Small intestine (tissue), 7 donors: ENCODE measurements around the gene DAGLA. TPM values are rescaled to one million over a fixed set of nuclear protein-coding genes. Genes with fewer than 3 reads are reported as not detected.

Experiments
- DNase-seq, 2 donors: peaks; one replicate each; pipeline versions ENCODE4 v3.0.0 to v3.0.0-alpha.2; 2013
- FAIRE-seq: peaks from 2 replicates; lab custom pipeline; 2012; peaks lifted over from hg19 to GRCh38; lab: Jason Lieb, UNC
- H3K27ac ChIP-seq, 3 donors: one replicate each; pipeline ENCODE4 v1.5.1; 2013; ENCODE audit warnings: low read length in 2 of 3, mild to moderate bottlenecking in 2 of 3, control low read depth in 1 of 3, inconsistent platforms in 1 of 3, low read depth in 1 of 3, moderate library complexity in 1 of 3
- H3K27me3 ChIP-seq, 3 donors: one replicate each; pipeline ENCODE4 v1.6.1; 2013; ENCODE audit warnings: low read length in 3 of 3, inconsistent platforms in 1 of 3; ENCODE audit not compliant: control insufficient read depth in 3 of 3, insufficient read depth in 3 of 3
- H3K36me3 ChIP-seq, 3 donors: one replicate each; pipeline ENCODE4 v1.6.1; 2013; ENCODE audit warnings: low read length in 3 of 3, inconsistent platforms in 1 of 3, low read depth in 1 of 3, mild to moderate bottlenecking in 1 of 3, moderate library complexity in 1 of 3; ENCODE audit not compliant: control insufficient read depth in 3 of 3, insufficient read depth in 2 of 3
- H3K4me1 ChIP-seq, 3 donors: one replicate each; pipeline ENCODE4 v1.6.1; 2013; ENCODE audit warnings: low read length in 2 of 3, inconsistent platforms in 1 of 3, low read depth in 1 of 3, mild to moderate bottlenecking in 1 of 3, moderate library complexity in 1 of 3; ENCODE audit not compliant: control insufficient read depth in 3 of 3, insufficient read depth in 2 of 3
- H3K4me3 ChIP-seq, 3 donors: one replicate each; pipeline ENCODE4 v1.5.1; 2013; ENCODE audit warnings: low read length in 3 of 3, control low read depth in 1 of 3, inconsistent platforms in 1 of 3, low read depth in 1 of 3, mild to moderate bottlenecking in 1 of 3, moderate library complexity in 1 of 3
- H3K9me3 ChIP-seq, 2 donors: one replicate each; pipeline ENCODE4 v1.6.1; 2013; ENCODE audit warnings: low read depth in 1 of 2, low read length in 1 of 2; ENCODE audit not compliant: control insufficient read depth in 2 of 2, insufficient read depth in 1 of 2
- WGBS, 3 donors: extraction: QIAGEN DNeasy Blood & Tissue Kit; methylation state at CpG; one replicate each; pipeline ENCODE4 v1.1.7; 2013; 5-methylcytosine and 5-hydroxymethylcytosine counted together
- polyA plus RNA-seq, 4 donors: library from polyadenylated mRNA; stranded (reverse) in 3 of 4; unstranded in 1 of 4; fragments of 200-250 nt in 3 of 4; fragments of 120-200 nt in 1 of 4; gene quantifications; one replicate each; pipeline versions ENCODE4 v1.2.1 to v1.2.3, GENCODE V29; 2013
- donor health status: healthy with polysubstance abuse.
- donor health status: control.
- donor health status: control.
- donor health status: Bipolar disorder and iron deficiency.
- donor health status: healthy.

DAGLA gene
- polyA plus RNA-seq, 4 donors: 0.22 to 14.9 (median 3.8) TPM

GRCh38 chr11:61747192-61747966 lies 67.2 kb downstream of the DAGLA start:
- H3K4me1 ChIP-seq: peaks cover 0 to 25% (median 0%) of the 10 kb centered on the region in 3 donors
- H3K27me3 ChIP-seq: no peaks in the 10 kb centered on the region
- peak; percentile 78 to 83 for DNase-seq
- 23 to 62% (median 39%) methylated on average over 19 of the region's 19 CpGs for WGBS, 3 donors
- no peaks in the 10 kb centered on the region for H3K9me3 ChIP-seq
- H3K36me3 ChIP-seq: peaks cover 0 to 37% (median 4%) of the 10 kb centered on the region in 3 donors
- FAIRE-seq: no peak
- peak overlapping the region in 1 of 3 donors; percentile 23 for H3K27ac ChIP-seq
- no peak overlapping the region for H3K4me3 ChIP-seq

GRCh38 chr11:61747967-61748285 lies 67.7 kb downstream of the DAGLA start:
- 11 to 43% (median 11%) methylated on average over 3 of the region's 3 CpGs for WGBS, 3 donors
- Histone ChIP-seq H3K4me1 (peaks cover 0 to 25% (median 0%) of the 10 kb centered on the region in 3 donors), H3K4me3 (no peak overlapping the region), H3K27ac (no peak overlapping the region), H3K27me3 (no peaks in the 10 kb centered on the region), H3K36me3 (peaks cover 0 to 32% (median 2%) of the 10 kb centered on the region in 3 donors), H3K9me3 (no peaks in the 10 kb centered on the region)
- no peak for FAIRE-seq
- DNase-seq: no peak

DNA sequence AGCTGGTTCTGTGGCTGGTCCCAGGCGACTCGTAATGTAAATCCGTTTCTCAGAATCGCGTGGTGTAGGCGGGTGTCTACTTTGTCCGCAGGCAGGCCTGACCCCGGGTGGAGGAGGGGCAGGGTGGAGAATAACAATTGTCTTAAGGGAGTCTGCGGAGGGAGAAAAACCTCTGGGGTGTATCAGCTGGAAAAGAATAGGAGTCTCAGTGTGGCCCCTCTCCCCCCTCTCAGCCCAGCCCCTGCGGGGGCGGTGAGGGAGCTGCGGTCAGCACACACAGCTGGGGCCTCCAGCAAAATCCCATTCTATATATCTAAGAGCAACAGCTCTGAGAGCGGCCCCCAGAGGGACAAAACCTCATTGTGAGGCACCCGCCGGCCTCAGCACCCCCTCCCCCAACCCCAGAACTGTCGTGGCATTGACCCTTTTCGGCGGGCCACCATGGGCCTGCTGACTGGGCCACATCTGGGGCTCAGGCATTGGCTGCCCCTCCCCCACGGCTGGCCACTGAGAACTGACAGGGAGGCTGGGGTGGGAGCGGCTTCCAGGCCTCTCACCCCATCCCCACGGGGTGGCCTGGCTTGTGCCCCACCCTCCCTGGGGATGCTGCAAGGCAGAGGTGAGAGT lies 69.5 kb downstream of the DAGLA start:
- Histone ChIP-seq H3K9me3 (no peaks in the 10 kb centered on the region), H3K36me3 (peaks cover 0 to 20% (median 0%) of the 10 kb centered on the region in 3 donors), H3K4me1 (peaks cover 0 to 39% (median 0%) of the 10 kb centered on the region in 3 donors), H3K27me3 (no peaks in the 10 kb centered on the region), H3K4me3 (no peak overlapping the region), H3K27ac (no peak overlapping the region)
- no peak for DNase-seq
- FAIRE-seq: no peak
- WGBS, 3 donors: 55 to 69% (median 61%) methylated on average over 18 to 21 of the region's 21 CpGs

DNA sequence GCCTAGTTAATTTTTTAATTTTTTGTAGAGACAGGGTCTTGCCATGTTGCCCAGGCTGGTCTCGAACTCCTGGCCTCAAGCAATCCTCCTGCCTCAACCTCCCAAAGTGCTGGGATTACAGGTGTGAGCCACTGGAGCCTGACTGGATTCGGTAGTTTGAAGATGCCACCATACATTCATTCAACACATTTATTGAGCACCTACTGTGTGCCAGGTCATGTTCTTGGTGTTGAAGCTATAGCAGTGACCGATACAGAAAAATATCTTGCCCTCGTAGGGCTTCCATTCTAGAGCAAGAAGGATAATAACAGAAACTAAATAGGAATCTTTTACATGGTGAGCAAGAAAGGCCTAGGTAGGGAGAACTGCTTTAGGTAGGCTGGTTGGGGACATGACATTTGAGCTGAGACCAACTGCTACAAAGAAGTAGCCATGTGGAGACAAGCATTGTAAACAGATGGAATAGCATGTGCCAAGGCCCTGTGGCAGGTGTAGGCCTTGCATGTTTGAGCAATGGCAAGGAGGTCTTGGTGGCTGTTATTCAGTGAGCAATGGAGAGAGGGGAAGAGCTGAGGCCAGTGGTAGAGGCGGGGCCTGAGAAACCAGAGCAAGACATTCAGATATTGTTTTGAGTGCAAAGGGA lies 70.6 kb downstream of the DAGLA start:
- H3K9me3 ChIP-seq: no peaks in the 10 kb centered on the region
- peaks cover 0 to 49% (median 0%) of the 10 kb centered on the region in 3 donors for H3K4me1 ChIP-seq
- no peaks in the 10 kb centered on the region for H3K27me3 ChIP-seq
- DNase-seq (no peak), FAIRE-seq (no peak)
- no peak overlapping the region for H3K27ac ChIP-seq
- peaks cover 0 to 18% (median 0%) of the 10 kb centered on the region in 3 donors for H3K36me3 ChIP-seq
- 92 to 97% (median 95%) methylated on average over 5 of the region's 5 CpGs for WGBS, 3 donors
- H3K4me3 ChIP-seq: no peak overlapping the region

GRCh38 chr11:61751384-61751783 lies 71.2 kb downstream of the DAGLA start:
- Histone ChIP-seq H3K27ac (no peak overlapping the region), H3K4me3 (no peak overlapping the region), H3K27me3 (no peaks in the 10 kb centered on the region), H3K36me3 (peaks cover 0 to 17% (median 0%) of the 10 kb centered on the region in 3 donors), H3K4me1 (peaks cover 0 to 56% (median 5%) of the 10 kb centered on the region in 3 donors), H3K9me3 (no peaks in the 10 kb centered on the region)
- WGBS, 3 donors: 62 to 84% (median 64%) methylated on average over 14 of the region's 14 CpGs
- DNase-seq (no peak), FAIRE-seq (no peak)

DNA sequence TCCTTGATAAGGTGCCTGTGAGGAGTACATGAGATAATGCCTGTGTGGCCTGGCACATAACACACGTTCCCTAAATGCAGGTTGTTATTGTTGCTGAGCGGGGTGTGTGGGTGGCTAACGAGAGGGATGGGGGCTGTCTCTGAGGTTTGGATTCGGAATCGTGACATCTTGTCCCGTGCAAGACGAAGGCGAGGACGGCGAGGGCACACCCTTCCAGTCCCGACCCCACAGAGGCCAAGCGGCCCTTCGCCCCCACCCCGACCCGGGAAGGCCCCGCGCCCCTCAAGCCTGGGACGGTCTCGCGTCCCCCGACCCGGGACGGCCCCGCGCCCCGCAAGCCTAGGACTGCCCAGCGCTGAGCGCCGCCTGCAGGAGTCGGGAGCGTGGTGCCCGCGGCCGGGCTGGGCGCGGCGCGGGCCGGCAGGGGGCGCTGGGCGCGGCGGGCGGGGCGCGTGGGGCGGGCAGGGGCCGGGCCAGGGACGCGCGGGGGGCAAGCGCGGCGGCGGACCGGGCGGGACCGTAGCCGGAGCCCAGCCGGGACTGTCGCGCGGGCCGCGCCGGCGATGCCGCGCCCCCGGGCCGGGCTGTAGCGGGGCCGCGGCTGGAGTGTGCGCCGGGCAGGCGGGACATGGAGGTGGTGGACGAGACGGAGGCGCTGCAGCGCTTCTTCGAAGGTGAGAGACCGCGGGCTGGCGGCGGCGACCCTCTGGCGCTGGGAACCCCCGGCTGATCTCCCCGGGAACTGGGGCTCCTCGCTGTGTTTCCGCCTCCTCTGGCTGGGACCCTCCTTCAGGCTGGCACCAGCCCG lies 72.1 kb downstream of the DAGLA start, which contains the start of gene MYRF:
TSS of gene MYRF (plus strand) at position 520 of the 808 bp plus-strand sequence. CDS start at position 629, 109 bp downstream.
- 1 to 2% (median 2%) methylated on average over 50 to 93 of the region's 93 CpGs for WGBS, 3 donors
- H3K36me3 ChIP-seq: peaks cover 0 to 19% (median 0%) of the 10 kb centered on the region in 3 donors
- peak; percentile 57 to 85 for DNase-seq
- FAIRE-seq: no peak
- H3K9me3 ChIP-seq: no peaks in the 10 kb centered on the region
- peak within 1 kb of the TSS; percentile 95 for H3K27ac ChIP-seq
- H3K4me3 ChIP-seq: peak within 1 kb of the TSS; percentile 48 to 87 (median 69)
- H3K4me1 ChIP-seq: peaks cover 0 to 61% (median 6%) of the 10 kb centered on the region in 3 donors
- no peaks in the 10 kb centered on the region for H3K27me3 ChIP-seq

DNA sequence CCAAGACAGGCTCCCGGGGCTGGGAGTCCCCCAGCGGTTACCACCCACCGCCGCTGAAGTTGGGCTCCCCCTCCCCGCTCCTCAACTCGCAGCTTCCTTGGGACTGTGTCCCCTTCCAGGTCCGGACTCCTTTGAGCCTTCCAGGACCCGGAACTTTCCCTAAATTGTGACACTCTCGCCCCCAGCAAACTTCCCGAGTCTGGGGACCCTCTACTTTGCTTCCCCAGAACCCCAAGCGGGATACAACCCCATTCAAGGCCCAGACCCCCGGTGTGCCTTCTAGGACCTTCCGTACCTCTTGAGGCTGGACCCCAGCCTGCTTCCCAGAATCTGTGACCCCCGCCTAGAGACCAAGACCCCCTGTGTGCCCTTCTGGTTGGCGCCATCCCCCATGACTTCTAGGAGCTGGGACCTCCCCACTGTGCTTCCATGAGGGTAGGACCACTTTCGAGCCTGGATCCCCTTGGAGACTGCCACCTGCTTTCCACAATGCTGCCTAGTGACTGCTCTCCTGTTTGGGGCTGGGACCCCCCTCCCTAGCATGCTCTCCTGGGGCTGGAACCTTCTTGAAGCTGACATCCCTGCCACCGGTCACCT lies 72.8 kb downstream of the DAGLA start:
- no peak for FAIRE-seq
- WGBS, 3 donors: 9 to 26% (median 18%) methylated on average over 14 to 17 of the region's 17 CpGs
- peaks cover 3 to 62% (median 6%) of the 10 kb centered on the region in 3 donors for H3K4me1 ChIP-seq
- H3K9me3 ChIP-seq: no peaks in the 10 kb centered on the region
- H3K36me3 ChIP-seq: peaks cover 0 to 26% (median 0%) of the 10 kb centered on the region in 3 donors
- H3K27me3 ChIP-seq: no peaks in the 10 kb centered on the region
- peak overlapping the region; percentile 57 to 95 (median 95) for H3K27ac ChIP-seq
- H3K4me3 ChIP-seq: peak overlapping the region; percentile 48 to 87 (median 69)
- DNase-seq: peak in 1 of 2 donors; percentile 37
